Spleen (tissue), 7 donors: Measurements from ENCODE around the gene LDLRAP1.

Experiments used
- CTCF ChIP-seq, 11 experiments: fragments of 200-600 bp in 7 of 11; fragments of 450-650 bp in 4 of 11; sonication (generic) in 4 of 11; IDR thresholded peaks in 8 of 11; conservative IDR thresholded peaks in 3 of 11; 1 replicate in 7 of 11; 2 replicates in 4 of 11; pipeline versions ENCODE4 v1.4.0 to v1.8.0; 2016 to 2021; ENCODE audit warnings: antibody characterized with exemption in 11 of 11, inconsistent platforms in 4 of 11, mild to moderate bottlenecking in 1 of 11
- POLR2A ChIP-seq, 3 donors: fragments of 450-650 bp; IDR thresholded peaks; one replicate each; pipeline ENCODE4 v1.5.1; 2017; ENCODE audit warnings: antibody characterized with exemption in 3 of 3, mild to moderate bottlenecking in 1 of 3
- donor health status: DM: no; HTN: no; CAD: no; lungs with moderate emphysema.
- donor health status: DM: no; HTN: no; CAD: no.
- donor health status: DM: no; HTN: no; CAD: no.

- peak; percentile 70 to 86 (median 75) for TF ChIP-seq CTCF (IDR thresholded peaks at IDR 0.05 in 8 of 11, conservative IDR thresholded peaks at IDR 0.05 in 3 of 11)
- no peak for TF ChIP-seq POLR2A (IDR thresholded peaks at IDR 0.05)
Observed at GRCh38 chr1:25520446-25521061, 22.9 kb upstream of the LDLRAP1 start.
